IMR-90 (cell line): ENCODE data around the gene DYRK1A.

Experiments used
- CTCF ChIP-seq: conservative IDR thresholded peaks from 2 replicates; pipeline ENCODE4 v1.5.1; 2012; ENCODE audit warnings: mild to moderate bottlenecking, low read depth, low read length, improper control_type of control experiment
- POLR2A ChIP-seq: IDR thresholded peaks from 2 replicates; pipeline ENCODE4 v1.6.1; 2012; ENCODE audit warnings: mild to moderate bottlenecking, low read depth, low read length
- TF ChIP-seq, protein P1 (sequence below): fragments of 150-350 bp; IDR thresholded peaks from 2 replicates; pipeline ENCODE4 v1.6.1; 2017; ENCODE audit warnings: mild to moderate bottlenecking, antibody characterized with exemption, low read length, low read depth

DNA sequence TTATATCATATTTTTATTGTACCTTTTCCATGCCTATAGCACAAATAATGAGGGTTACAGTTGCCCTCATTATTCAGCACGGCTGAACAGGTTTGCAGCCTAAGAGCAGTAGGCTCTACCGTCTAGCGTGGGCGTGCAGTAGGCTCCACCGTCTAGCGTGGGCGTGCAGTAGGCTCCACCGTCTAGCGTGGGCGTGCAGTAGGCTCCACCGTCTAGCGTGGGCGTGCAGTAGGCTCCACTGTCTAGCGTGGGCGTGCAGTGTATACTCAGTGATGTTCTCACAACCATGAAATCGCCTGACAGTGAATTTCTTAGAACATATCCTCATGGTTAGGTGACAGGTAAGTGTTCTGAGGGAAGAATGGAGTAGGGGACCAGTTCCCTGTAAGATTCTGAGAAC, 84.9 kb downstream of the DYRK1A start:
- no peak for TF ChIP-seq CTCF
- TF ChIP-seq POLR2A, result no peak
- TF ChIP-seq, protein P1, sequence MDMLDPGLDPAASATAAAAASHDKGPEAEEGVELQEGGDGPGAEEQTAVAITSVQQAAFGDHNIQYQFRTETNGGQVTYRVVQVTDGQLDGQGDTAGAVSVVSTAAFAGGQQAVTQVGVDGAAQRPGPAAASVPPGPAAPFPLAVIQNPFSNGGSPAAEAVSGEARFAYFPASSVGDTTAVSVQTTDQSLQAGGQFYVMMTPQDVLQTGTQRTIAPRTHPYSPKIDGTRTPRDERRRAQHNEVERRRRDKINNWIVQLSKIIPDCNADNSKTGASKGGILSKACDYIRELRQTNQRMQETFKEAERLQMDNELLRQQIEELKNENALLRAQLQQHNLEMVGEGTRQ, result no peak
